Gastroesophageal sphincter (tissue), 3 donors: ENCODE results near the gene SYNE1.

Experiments
- EP300 ChIP-seq: sonication (generic); formaldehyde crosslinking; IDR thresholded peaks from one replicate; pipeline ENCODE4 v1.6.1; 2017; ENCODE audit warnings: antibody characterized with exemption, mild to moderate bottlenecking
- POLR2A ChIP-seq, 2 donors: fragments of 450-650 bp; IDR thresholded peaks; one replicate each; pipeline ENCODE4 v1.6.1; 2017; ENCODE audit warnings: antibody characterized with exemption in 2 of 2, mild to moderate bottlenecking in 2 of 2, moderate library complexity in 1 of 2
- POLR2AphosphoS5 ChIP-seq: sonication (generic); formaldehyde crosslinking; IDR thresholded peaks from one replicate; pipeline ENCODE4 v1.6.1; 2017; ENCODE audit warnings: antibody characterized with exemption
- TF ChIP-seq, protein P1 (sequence below), 4 experiments: fragments of 200-600 bp in 2 of 4; fragments of 450-650 bp in 2 of 4; sonication (generic) in 1 of 4; IDR thresholded peaks; one replicate each; pipeline ENCODE4 v1.5.1; 2017 to 2019; ENCODE audit warnings: antibody characterized with exemption in 4 of 4, mild to moderate bottlenecking in 2 of 4, moderate library complexity in 2 of 4

DNA sequence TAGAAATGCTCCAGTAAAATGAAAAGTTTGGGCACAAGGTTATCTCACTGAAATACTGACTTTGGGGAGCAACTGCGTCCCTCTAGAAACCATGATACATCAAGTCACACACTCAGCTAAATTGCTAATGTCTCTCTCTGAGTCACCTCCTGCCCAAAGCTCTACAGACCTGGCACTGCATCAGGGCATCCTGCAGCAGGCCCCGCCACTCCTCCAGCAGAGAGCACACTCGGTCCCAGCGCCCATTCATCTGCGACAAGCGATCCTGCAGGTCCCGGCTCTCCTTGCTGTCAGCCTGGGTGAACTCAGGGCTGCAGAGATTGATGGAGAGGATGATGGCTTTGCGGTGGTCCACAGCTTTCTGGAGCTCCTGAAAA is 500.7 kb downstream of the SYNE1 start:
- TF ChIP-seq, protein P1, sequence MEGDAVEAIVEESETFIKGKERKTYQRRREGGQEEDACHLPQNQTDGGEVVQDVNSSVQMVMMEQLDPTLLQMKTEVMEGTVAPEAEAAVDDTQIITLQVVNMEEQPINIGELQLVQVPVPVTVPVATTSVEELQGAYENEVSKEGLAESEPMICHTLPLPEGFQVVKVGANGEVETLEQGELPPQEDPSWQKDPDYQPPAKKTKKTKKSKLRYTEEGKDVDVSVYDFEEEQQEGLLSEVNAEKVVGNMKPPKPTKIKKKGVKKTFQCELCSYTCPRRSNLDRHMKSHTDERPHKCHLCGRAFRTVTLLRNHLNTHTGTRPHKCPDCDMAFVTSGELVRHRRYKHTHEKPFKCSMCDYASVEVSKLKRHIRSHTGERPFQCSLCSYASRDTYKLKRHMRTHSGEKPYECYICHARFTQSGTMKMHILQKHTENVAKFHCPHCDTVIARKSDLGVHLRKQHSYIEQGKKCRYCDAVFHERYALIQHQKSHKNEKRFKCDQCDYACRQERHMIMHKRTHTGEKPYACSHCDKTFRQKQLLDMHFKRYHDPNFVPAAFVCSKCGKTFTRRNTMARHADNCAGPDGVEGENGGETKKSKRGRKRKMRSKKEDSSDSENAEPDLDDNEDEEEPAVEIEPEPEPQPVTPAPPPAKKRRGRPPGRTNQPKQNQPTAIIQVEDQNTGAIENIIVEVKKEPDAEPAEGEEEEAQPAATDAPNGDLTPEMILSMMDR (IDR thresholded peaks at IDR 0.05), result no peak
- TF ChIP-seq POLR2AphosphoS5, result no peak
- no peak for TF ChIP-seq POLR2A (IDR thresholded peaks at IDR 0.05)
- no peak for TF ChIP-seq EP300
